HG03280 (cell line): ENCODE results near the gene IQGAP1.

Experiments used
- ATAC-seq: cut with Tn5 transposase; IDR thresholded peaks from one replicate; pipeline ENCODE4 v1.9.1; 2021; ENCODE audit warnings: mild to moderate bottlenecking, moderate library complexity; ENCODE audit not compliant: unreplicated experiment

IQGAP1 gene

DNA sequence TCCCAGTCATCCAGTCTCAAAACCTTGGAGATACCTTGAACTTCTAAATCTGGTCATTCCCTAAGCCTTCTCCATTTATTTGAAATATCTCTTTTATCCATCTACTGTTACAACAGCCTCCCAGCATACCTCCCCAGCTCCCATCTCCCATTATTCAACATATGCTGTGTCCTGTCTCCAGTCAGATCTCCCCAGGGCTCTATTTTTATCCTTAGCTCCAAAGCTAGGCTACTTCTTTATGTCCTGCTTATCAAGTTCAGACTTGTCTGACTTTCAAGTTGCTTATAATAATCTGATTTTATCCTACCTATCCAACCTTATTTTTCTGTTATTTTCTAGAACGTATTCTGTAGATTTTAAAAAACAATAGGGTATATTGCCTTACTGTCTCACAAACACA, 44.2 kb downstream of the IQGAP1 start:
- no peak for ATAC-seq

GRCh38 chr15:90435652-90436337, 47.8 kb downstream of the IQGAP1 start:
- ATAC-seq = no peak

DNA sequence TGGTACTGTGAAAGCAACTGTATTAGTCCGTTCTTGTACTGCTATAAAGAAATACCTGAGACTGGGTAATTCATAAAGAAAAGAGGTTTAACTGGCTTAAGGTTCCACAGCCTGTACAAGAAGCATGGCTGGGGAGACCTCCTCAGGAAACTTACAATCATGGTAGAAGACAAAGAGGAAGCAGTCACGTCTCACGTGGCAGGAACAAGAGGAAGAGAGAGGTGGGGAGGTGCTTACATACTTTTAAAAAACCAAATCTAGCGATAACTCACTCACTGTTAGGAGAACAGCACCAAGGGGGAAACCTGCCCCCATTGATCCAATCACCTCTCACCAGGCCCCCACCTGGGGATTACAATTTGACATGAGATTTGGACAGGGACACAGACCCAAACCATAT, 48.9 kb downstream of the IQGAP1 start:
- ATAC-seq = no peak

GRCh38 chr15:90437516-90437915, 49.5 kb downstream of the IQGAP1 start:
- no peak for ATAC-seq

DNA sequence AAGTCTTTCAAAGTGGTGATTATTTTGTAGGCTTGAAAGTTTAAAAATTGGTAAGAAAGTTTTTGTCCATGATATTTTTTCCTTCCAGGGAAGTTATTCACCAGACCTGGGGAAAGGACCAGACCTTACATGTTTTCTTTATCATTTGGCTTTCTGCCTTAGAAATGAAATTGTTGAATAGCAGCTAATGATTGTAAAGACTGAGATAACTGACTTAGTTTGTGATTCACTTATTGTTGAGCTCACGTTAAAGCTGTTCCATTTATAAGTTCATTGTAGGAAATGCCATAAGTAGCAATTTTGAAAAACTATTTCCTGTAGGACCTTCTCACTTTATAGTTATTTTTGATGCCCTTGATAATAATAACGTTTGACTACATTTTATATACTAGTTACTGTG, 51.9 kb downstream of the IQGAP1 start:
- ATAC-seq = no peak

- ATAC-seq = no peak
Observed at GRCh38 chr15:90441027-90441426, 53.0 kb downstream of the IQGAP1 start.

DNA sequence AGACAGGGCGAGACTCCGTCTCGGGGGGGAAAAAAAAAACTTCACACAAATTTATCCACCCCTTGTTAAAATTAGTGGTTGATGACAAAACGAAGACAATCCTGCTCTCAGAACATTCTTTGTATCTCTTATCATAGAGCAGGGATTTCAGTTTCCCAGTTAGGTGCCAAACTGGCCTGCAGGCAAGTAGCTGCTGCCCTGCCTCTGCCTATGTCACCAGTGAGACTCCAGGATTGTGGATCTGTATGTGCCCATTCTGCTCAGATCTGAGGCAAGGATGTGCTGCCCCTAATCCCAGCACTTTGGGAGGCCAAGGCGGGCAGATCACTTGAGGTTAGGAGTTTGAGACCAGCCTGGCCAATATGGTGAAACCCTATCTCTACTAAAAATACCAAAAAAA, 54.4 kb downstream of the IQGAP1 start:
- ATAC-seq = no peak

- ATAC-seq = no peak
Observed at GRCh38 chr15:90449206-90449735, 61.2 kb downstream of the IQGAP1 start.

DNA sequence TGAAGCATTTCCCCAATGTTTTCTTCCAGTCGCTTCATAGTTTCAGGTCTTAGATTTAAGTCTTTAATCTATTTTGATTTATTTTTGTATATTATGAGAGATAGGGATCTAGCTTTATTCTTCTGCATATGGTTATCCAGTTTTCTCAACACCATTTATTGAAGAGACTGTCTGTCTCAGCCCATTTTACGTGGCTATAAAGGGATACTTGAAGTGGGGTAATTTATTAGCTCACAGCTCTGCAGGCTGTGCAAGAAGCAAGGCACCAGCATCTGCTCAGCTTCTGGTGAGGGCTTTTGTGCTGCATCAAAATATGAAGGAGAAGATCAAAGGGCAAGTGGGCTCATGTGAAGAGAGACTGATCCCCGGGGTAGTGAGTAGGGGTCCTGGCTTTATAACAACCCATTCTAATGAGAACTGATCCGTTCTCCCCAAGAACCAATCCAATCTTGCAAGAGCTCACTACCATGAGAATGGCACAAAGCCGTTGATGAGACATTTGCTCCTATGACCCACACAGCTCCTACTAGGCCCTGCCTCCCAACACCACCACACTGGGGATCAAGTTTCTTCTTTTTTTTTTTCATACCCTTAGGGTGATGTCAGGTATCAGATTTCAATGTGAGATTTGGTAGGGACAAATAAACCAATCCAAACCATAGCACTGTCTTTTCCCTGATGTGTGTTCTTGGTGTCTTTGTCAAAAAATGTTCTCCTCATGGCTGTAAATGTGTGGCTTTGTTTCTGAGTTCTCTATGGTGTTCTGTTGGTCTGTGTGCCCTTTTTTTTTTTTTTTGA, 63.2 kb downstream of the IQGAP1 start:
- no peak for ATAC-seq

DNA sequence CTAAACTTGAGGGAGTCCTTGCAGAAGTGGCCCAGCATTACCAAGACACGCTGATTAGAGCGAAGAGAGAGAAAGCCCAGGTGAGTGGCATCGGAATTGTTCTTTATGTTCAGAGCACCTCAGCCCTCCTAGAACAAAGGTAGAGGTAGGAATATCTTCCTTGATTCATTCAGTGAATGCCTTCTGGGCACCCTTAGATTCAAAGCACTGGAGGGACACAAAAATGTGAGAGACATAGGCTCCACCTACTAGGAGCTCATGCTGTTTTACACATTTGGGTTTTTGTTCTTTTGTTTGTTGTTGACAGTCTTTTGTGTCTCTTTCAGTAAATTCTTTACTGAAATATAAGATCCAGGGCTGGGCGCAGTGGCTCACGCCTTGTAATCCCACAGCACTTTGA, 68.2 kb downstream of the IQGAP1 start:
- ATAC-seq = no peak

DNA sequence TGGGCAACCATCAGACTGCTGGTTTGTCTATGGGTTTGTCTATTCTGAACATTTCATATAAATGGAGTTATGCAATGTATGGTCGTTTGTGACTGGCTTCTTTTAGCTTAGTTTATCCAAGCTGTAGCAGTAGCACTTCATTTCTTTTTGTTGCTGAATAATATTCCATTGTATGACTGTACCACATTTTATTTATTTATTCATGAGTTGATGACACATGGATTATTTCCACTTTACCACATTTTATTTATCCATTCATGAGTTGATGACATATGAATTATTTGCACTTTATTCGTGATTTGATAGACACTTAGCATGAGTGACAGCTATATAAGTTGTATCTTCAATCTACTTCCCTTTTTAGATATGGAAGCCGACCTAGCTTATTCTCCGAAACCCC, 70.0 kb downstream of the IQGAP1 start:
- ATAC-seq = no peak

DNA sequence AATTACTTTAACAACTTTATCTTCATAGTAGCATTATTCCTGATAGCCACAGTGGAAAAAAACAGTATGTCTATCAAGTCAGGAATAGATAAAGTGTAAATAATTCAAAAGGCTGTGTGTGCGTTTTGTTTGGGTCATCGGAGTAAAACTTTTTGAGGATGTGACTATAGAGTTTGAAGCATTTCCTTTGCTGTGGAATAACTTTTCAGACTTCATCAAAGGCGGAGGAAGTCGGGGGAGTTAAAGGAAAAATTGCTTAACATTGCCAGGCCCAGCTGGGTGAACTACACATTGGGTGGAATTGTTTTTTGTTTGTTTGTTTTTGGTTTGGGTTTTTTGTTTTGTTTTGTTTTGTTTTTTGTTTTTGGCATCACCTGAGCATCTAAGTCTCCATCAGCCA, 71.3 kb downstream of the IQGAP1 start:
- no peak for ATAC-seq

- ATAC-seq = no peak
Observed at GRCh38 chr15:90460142-90460824, 72.2 kb downstream of the IQGAP1 start.

DNA sequence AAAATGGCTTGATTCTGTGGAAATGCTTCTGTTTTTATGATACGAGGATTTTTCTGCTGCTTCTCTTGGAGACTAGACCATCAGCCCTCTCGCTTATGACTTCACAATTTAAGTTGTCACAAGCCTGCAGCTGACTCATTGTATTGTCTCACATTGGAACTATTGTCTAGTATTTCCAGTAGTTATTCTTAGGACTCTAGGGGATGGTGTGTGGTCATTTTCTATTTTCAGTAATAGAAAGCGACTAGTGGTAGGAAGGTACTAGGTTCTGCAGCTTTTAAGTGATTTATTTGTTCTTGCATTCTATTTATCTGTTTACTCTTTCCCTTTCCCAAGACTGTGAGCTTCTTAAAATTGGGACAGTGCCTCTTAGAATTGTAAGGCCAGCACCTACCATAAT, 75.3 kb downstream of the IQGAP1 start:
- no peak for ATAC-seq

DNA sequence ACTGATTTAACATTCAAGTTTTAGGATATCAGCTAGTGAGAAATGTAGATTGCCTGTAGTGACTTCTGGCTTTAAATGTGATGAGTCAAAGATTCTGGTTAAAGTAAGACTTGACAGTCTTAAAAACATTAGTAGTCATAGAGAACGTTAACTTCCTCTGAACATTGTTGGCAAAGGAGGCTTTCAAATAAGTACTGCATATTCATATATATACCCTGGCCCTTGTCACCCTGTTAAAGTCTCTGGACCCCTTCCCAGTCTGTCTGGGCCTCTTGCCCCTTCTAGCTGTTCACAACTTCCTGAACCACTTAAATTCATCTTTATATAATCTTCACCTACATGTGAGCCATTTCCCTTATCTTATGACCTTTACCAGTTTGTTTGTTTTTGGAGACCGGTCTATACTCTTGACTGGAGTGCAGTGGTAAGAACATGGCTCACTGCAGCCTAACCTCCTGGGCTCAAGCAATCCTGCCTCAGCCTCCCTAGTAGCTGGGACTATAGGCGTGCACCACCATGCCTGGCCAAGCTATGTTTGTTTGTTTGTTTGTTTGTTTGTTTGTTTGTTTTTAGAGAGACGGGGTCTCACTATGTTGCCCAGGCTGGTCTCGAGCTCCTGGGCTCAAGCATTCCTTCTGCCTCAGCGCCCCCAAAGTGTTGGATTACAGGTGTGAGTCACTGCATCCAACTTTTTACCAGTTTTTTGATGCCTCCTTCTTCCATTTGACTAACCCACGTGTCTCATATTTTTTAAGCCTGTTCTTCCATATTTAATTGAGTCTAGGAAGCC, 77.3 kb downstream of the IQGAP1 start:
- ATAC-seq = no peak

DNA sequence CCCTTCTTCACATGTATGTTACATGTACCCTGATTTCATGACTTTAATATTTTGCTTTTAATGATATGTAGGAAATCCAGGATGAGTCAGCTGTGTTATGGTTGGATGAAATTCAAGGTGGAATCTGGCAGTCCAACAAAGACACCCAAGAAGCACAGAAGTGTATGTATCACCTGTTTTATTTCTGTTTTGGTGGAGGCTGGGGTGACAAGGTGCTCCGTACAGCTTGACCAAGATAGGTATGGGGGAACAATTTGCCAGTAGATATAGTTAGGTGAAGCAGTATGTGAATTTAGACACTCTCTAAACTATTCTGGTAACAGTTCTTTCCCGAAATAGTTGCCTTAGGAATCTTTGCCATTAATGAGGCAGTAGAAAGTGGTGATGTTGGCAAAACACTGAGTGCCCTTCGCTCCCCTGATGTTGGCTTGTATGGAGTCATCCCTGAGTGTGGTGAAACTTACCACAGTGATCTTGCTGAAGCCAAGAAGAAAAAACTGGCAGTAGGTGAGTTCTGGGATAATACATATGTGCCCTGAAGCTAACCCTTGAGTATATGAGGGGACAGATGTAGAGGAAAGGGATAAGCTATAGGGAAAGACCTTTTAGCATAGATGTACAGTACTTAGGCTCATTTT, 78.0 kb downstream of the IQGAP1 start:
- ATAC-seq = no peak

- ATAC-seq = no peak
Observed at GRCh38 chr15:90469723-90470122, 81.7 kb downstream of the IQGAP1 start.

- ATAC-seq = no peak
Observed at GRCh38 chr15:90470453-90470852, 82.4 kb downstream of the IQGAP1 start.

DNA sequence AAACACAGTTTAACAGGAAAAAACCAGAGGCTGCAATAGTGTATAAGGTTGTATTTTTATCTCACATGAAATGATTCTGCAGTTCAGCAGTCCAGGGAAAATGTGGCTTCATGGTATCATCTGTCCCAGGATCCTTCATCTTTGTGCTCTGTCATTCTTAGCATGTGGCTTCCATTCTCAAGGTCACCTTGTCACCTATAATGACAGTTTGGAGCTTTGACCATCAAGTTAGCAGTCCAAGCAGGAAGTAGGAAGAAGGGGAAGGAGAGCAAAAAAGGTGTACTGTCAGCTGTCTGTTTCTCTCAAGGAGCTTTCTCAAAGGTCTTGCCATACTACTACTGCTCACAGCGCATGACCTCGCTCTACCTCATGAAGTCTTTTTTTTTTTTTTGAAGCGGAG, 83.1 kb downstream of the IQGAP1 start:
- no peak for ATAC-seq

GRCh38 chr15:90471769-90472168, 83.7 kb downstream of the IQGAP1 start:
- no peak for ATAC-seq
